GM21786 (cell line): ENCODE measurements around the gene PRKAR1B.

ENCODE experiments used
- ATAC-seq: cut with Tn5 transposase; IDR thresholded peaks from one replicate; pipeline ENCODE4 v1.9.1; 2021; ENCODE audit not compliant: unreplicated experiment

PRKAR1B gene

DNA sequence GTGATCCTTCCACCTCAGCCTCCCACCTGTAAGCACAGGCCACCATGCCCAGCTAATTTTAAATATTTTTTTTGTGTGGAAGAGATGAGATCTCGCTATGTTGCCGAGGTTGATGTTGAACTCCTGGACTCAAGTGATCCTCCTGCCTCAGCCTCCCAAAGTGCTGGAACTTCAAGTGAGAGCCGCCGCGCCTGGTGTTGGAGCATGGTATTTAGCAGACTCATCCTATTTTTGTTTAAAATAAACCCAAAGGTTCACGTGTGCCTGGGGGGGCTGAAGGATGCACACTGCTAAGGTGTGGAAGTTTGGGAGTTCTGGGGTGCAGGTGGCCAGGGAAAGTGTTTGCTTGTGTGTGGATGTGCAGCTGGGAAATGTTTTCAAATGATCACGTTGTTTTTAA is 225.6 kb downstream of the PRKAR1B start:
- ATAC-seq, result no peak

DNA sequence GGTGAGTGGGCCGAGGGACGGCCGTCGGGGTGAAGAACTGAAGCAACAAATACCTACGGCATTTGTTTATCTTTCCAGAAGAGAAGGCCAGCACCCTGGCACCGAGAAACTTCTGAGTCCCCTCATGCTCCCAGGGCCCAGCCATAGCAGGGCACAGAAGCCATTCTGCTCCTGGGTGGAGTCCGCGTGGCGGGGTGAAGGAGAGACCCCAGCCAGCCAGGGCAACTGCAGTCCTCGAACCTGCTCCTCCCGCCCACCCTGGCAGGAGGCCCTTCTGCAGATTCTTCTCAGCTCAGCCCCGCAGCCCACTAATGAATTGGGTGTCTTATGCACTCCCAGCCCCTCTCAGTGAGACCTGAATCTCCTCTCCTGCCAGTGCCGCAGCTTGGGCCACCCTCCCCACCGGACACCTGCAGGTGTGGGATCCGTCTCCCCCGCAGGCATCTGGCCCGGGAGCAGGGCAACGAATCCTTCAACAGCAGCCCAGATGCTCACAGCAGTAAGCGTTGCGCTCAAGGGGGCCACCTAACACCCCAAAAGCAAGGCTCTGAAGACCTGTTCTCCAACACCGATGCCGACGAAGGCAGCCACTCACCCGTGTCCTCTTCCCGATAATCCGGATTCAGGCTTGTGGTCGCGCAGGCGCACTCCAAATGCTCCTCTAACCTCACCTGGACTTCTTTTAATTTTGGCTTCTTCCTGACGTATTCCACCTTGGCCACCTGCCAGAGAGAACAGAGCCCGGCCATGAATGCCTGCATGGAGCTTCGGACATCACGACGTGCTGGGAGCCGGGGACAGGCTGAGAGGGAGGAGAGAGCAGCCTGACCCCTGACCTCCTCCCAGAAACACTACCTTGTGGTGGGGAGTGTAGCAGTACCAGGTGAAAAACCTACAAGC is 226.3 kb downstream of the PRKAR1B start:
- ATAC-seq, result no peak

DNA sequence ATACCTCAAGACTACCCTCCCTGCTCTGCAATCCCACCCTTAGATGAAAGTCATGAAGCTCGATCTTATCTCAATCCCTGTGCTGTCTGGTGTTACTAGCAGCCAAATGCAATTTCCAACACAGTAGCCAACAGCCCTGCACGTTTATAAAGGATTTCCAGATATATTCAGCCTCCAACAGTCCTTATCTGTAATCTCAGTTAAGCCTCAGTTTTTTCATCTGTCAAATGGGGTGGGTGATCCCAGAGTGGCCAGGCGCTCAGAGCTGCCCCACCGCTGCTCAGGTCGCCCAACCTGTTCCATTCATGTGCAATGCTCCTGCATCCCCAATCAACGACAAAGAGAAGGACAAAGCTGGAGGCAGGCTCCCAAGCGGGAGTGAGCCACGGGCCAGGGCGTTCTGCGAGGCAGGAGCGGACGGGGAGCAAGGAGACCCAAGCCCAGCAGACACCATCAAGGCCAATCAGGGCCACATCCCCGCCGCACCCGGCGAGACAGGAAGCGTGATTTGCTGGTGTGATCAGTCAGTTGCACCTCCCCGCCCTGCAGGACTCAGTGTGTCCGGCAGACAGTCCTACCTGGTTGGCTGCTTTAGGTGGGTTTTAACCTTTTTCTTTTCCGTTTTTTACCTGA is 227.1 kb downstream of the PRKAR1B start:
- ATAC-seq, result no peak
